Calu3 (cell line): ENCODE measurements around the gene MRLN. TPM values are rescaled to one million over a fixed set of nuclear protein-coding genes. Genes with fewer than 3 reads are reported as not detected.

Source experiments
- Bru-seq: library from RNA; stranded (reverse); fragments of 400-500 nt; gene quantifications from one replicate; lab custom pipeline; 2021; lab: Mats Ljungman, UMichigan
- BruChase-seq, 2 experiments: library from RNA; stranded (reverse); fragments of 400-500 nt; gene quantifications; one replicate each; lab custom pipeline; 2021; lab: Mats Ljungman, UMichigan
- BruUV-seq: library from RNA; stranded (reverse); fragments of 400-500 nt; replicated peaks from 2 replicates; lab custom pipeline; 2021; lab: Mats Ljungman, UMichigan
- CTCF ChIA-PET: fragments of 300-600 bp; sonication (Branson Sonifier 250); formaldehyde crosslinking; loops from one replicate; lab custom pipeline; 2022; ENCODE audit warnings: antibody characterized with exemption; lab: Charles Lee
- DNase-seq: peaks from one replicate; pipeline ENCODE4 v3.0.0; 2022
- H3K27ac Mint-ChIP-seq: one replicate; pipeline ENCODE4 v1.8.0; 2022; ENCODE audit warnings: mixed read lengths; ENCODE audit not compliant: unreplicated experiment
- H3K27me3 Mint-ChIP-seq: one replicate; pipeline ENCODE4 v1.8.0; 2022; ENCODE audit warnings: mixed read lengths; ENCODE audit not compliant: unreplicated experiment
- H3K36me3 Mint-ChIP-seq: one replicate; pipeline ENCODE4 v1.8.0; 2022; ENCODE audit warnings: mild to moderate bottlenecking, moderate library complexity, mixed read lengths; ENCODE audit not compliant: insufficient read depth, unreplicated experiment
- H3K4me1 Mint-ChIP-seq: one replicate; pipeline ENCODE4 v1.8.0; 2022; ENCODE audit warnings: mild to moderate bottlenecking, low read depth, mixed read lengths; ENCODE audit not compliant: unreplicated experiment
- H3K4me3 Mint-ChIP-seq: one replicate; pipeline ENCODE4 v1.8.0; 2022; ENCODE audit warnings: mild to moderate bottlenecking, low read depth, moderate library complexity, mixed read lengths; ENCODE audit not compliant: unreplicated experiment
- H3K9me3 Mint-ChIP-seq: one replicate; pipeline ENCODE4 v1.8.0; 2022; ENCODE audit warnings: low read depth, mixed read lengths; ENCODE audit not compliant: unreplicated experiment
- CTCF ChIP-seq: fragments of 200-600 bp; IDR thresholded peaks from one replicate; pipeline ENCODE4 v1.8.0; 2022; ENCODE audit warnings: antibody characterized with exemption; ENCODE audit not compliant: unreplicated experiment
- intact Hi-C: fragments of 100-400 bp; cut with micrococcal nuclease; formaldehyde crosslinking; loops from one replicate; pipeline ENCODE4 v1.10.0; 2022; ENCODE audit not compliant: unreplicated experiment
- long read RNA-seq: library from polyadenylated mRNA; stranded (forward); transcript quantifications from one replicate; pipeline ENCODE4 v2.0.0, GENCODE V29; 2022
- total RNA-seq: library from RNA; stranded (reverse); gene quantifications from 2 replicates; pipeline ENCODE4 v1.2.3, GENCODE V29; 2022

MRLN gene
- total RNA-seq (not detected in 2 replicates), Bru-seq, nascent RNA (percentile 31 among the genes with signal in this experiment), BruChase-seq, experiment 1, labeled RNA remaining after a 6-hour chase (percentile 24 among the genes with signal in this experiment), BruChase-seq, experiment 2, labeled RNA remaining after a 2-hour chase (percentile 33 among the genes with signal in this experiment)
- long read RNA-seq: 0 reads

- Mint-ChIP-seq H3K27ac (no peak within 1 kb of the TSS), H3K4me3 (no peak within 1 kb of the TSS), H3K4me1 (no peaks in the 10 kb centered on the region), H3K9me3 (no peaks in the 10 kb centered on the region), H3K36me3 (no peaks in the 10 kb centered on the region), H3K27me3 (peaks cover 44% of the 10 kb centered on the region)
- DNase-seq: no peak
- TF ChIP-seq CTCF: no peak
- intact Hi-C loops: no loop called here
- BruUV-seq: no TSS peak
- CTCF ChIA-PET: interaction anchor here (0.7 kb wide), 1 partner anchor 421 kb away, joined by 8 read pairs; no protein-coding TSS in a partner anchor
Observed at GRCh38 chr10:59753267-59753666, at the start of gene MRLN. MRLN (minus strand) TSS chr10:59753455.

- CTCF ChIA-PET: interaction anchor here (0.7 to 1.2 kb wide), 2 partner anchors 15 to 28 kb away, joined by 3 to 5 read pairs; no protein-coding TSS in a partner anchor
- H3K4me3 Mint-ChIP-seq: no peak overlapping the region
- H3K4me1 Mint-ChIP-seq: peaks cover 24% of the 10 kb centered on the region
- peaks cover 32% of the 10 kb centered on the region for H3K36me3 Mint-ChIP-seq
- intact Hi-C loops: loop anchor here (5.0 kb wide), 1 partner anchor 84 kb away; no protein-coding TSS in a partner anchor
- no peaks in the 10 kb centered on the region for H3K9me3 Mint-ChIP-seq
- peak; percentile 21 for DNase-seq
- H3K27ac Mint-ChIP-seq: peak overlapping the region; percentile 41
- no peak for TF ChIP-seq CTCF
- BruUV-seq: no TSS peak
- no peaks in the 10 kb centered on the region for H3K27me3 Mint-ChIP-seq
Observed at GRCh38 chr10:59801171-59801570, 47.9 kb upstream of the MRLN start.

GRCh38 chr10:59799421-59799820, 46.2 kb upstream of the MRLN start:
- Mint-ChIP-seq H3K4me3 (no peak overlapping the region), H3K9me3 (no peaks in the 10 kb centered on the region), H3K27ac (no peak overlapping the region), H3K4me1 (peaks cover 24% of the 10 kb centered on the region), H3K27me3 (no peaks in the 10 kb centered on the region), H3K36me3 (peaks cover 28% of the 10 kb centered on the region)
- CTCF ChIA-PET: interaction anchor here (0.8 kb wide), 2 partner anchors 10 to 20 kb away, joined by 3 to 5 read pairs; no protein-coding TSS in a partner anchor
- DNase-seq: no peak
- no peak for TF ChIP-seq CTCF
- BruUV-seq: no TSS peak
- intact Hi-C loops: no loop called here

- TF ChIP-seq CTCF: no peak
- H3K4me3 Mint-ChIP-seq: no peak overlapping the region
- H3K9me3 Mint-ChIP-seq: no peaks in the 10 kb centered on the region
- peaks cover 40% of the 10 kb centered on the region for H3K36me3 Mint-ChIP-seq
- no peak overlapping the region for H3K27ac Mint-ChIP-seq
- no peak for DNase-seq
- intact Hi-C loops: no loop called here
- CTCF ChIA-PET: interaction anchor here (0.7 kb wide), 2 partner anchors 477 to 1525 kb away, joined by 4 to 6 read pairs; partner anchors contain the start of gene CISD1
- no TSS peak for BruUV-seq
- no peaks in the 10 kb centered on the region for H3K27me3 Mint-ChIP-seq
- no peaks in the 10 kb centered on the region for H3K4me1 Mint-ChIP-seq
Observed at GRCh38 chr10:59793919-59794318, 40.7 kb upstream of the MRLN start.
